Thoracic aorta (tissue), 2 donors: ENCODE data around the gene BCL11B. TPM values are rescaled to one million over a fixed set of nuclear protein-coding genes. Genes with fewer than 3 reads are reported as not detected.

ENCODE experiments used
- ATAC-seq: fragments of 150-250 bp; one replicate; pipeline ENCODE4 v1.8.0; 2017; ENCODE audit warnings: low read depth; ENCODE audit not compliant: insufficient number of reproducible peaks, low FRiP score
- DNase-seq: peaks from one replicate; pipeline ENCODE4 v3.0.0-alpha.2; 2020; ENCODE audit warnings: low spot score
- H3K27ac ChIP-seq, 2 donors: fragments of 200-600 bp; sonication (generic); 1 replicate in 1 of 2; 2 replicates in 1 of 2; pipeline ENCODE4 v1.5.1; 2016; ENCODE audit warnings: mild to moderate bottlenecking in 2 of 2, moderate library complexity in 2 of 2
- H3K27me3 ChIP-seq: fragments of 200-600 bp; sonication (generic); replicated peaks from 2 replicates; pipeline ENCODE4 v1.6.0; 2016; ENCODE audit warnings: mild to moderate bottlenecking; ENCODE audit not compliant: insufficient read depth
- H3K36me3 ChIP-seq: fragments of 200-600 bp; sonication (generic); one replicate; pipeline ENCODE4 v1.5.1; 2016
- H3K4me1 ChIP-seq, 2 donors: fragments of 200-600 bp; sonication (generic); 1 replicate in 1 of 2; 2 replicates in 1 of 2; pipeline versions ENCODE4 v1.5.1 to v1.6.0; 2016; ENCODE audit warnings: low read depth in 2 of 2, mild to moderate bottlenecking in 1 of 2; ENCODE audit not compliant: control insufficient read depth in 1 of 2
- H3K4me3 ChIP-seq: fragments of 200-600 bp; sonication (generic); 2 replicates; pipeline ENCODE4 v1.5.1; 2016; ENCODE audit warnings: mild to moderate bottlenecking
- H3K9me3 ChIP-seq: fragments of 200-600 bp; sonication (generic); 2 replicates; pipeline ENCODE4 v1.5.1; 2016
- total RNA-seq, 2 donors: library from RNA; depleted of rRNA; stranded (reverse); fragments of >200 nt; gene quantifications; one replicate each; pipeline versions ENCODE4 v1.1.0 to v1.2.3, GENCODE V29; 2016
- TF ChIP-seq, protein P1 (sequence below): fragments of 200-600 bp; sonication (generic); IDR thresholded peaks from one replicate; pipeline ENCODE4 v1.5.1; 2019; ENCODE audit warnings: antibody characterized with exemption

Gene BCL11B
- total RNA-seq, 2 donors from 2014 or later: 0.92 to 6.2 TPM

DNA sequence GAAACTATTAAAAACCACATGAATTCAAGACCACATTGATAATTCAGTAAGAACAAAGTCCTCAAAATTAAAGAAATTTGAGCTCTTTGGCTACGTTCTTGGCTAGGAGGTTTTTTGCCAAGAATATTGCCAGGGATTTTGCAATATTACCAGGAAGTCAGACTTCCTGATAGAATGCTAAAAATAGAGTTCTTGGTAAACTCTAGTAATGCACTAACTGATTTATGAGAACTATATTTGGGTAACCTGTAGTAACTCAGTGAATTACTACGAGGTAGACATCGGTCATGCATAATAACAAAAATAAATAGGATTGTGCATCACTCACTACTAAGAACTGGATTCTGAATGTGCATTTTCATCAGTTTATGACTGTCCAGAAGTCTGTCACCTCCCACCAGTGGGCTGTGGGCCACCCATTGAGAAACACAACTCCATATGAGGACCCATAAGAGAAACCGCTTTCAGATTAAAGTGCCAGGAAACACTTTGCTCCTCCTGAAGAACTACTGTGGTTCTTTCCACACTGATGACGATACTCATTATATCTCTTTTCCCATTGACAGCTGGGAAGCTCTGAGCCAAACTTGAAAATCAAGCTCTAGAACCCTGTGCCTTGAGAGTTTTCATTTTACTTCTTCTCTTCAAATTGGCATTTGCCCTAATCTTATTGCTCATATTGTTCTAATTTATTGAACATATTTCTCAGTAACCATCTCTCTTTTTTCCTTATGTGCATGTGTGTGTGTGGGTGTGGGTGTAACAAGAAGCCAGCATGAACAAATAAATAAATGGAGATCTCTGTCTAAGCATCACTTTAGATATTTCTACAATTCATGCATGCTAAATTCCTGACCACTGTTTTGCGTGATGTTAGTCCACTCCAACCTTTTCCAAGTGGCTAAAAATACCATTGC is 116.6 kb downstream of the BCL11B start:
- H3K27ac ChIP-seq: no peak overlapping the region
- H3K27me3 ChIP-seq: no peaks in the 10 kb centered on the region
- no peaks in the 10 kb centered on the region for H3K9me3 ChIP-seq
- DNase-seq (no peak), ATAC-seq (peak; percentile 42)
- no peak overlapping the region for H3K4me3 ChIP-seq
- no peaks in the 10 kb centered on the region for H3K36me3 ChIP-seq
- TF ChIP-seq, protein P1, sequence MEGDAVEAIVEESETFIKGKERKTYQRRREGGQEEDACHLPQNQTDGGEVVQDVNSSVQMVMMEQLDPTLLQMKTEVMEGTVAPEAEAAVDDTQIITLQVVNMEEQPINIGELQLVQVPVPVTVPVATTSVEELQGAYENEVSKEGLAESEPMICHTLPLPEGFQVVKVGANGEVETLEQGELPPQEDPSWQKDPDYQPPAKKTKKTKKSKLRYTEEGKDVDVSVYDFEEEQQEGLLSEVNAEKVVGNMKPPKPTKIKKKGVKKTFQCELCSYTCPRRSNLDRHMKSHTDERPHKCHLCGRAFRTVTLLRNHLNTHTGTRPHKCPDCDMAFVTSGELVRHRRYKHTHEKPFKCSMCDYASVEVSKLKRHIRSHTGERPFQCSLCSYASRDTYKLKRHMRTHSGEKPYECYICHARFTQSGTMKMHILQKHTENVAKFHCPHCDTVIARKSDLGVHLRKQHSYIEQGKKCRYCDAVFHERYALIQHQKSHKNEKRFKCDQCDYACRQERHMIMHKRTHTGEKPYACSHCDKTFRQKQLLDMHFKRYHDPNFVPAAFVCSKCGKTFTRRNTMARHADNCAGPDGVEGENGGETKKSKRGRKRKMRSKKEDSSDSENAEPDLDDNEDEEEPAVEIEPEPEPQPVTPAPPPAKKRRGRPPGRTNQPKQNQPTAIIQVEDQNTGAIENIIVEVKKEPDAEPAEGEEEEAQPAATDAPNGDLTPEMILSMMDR: no peak
- peaks cover 10 to 18% of the 10 kb centered on the region in 2 donors for H3K4me1 ChIP-seq

DNA sequence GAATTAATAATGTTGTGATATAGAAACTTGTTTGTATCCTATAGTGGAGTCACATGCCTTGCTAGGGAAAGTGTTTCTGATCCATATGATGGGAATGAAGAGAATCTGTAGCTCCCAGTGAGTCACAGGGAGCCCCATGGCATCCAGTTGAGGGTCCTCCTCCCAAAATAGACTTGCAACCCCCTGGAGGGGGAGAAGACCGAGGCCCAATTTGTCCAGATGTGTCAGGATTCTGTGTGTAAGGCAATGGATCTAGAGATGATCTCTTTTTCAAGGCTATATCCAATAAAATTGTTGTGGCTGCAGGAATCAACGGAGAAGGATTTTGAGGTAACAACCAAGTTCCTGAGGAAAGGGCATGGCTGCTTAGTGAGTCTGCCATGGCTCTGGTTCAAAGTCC is 121.8 kb downstream of the BCL11B start:
- ATAC-seq (no peak), DNase-seq (no peak)
- H3K27ac ChIP-seq: no peak overlapping the region
- H3K36me3 ChIP-seq: no peaks in the 10 kb centered on the region
- H3K27me3 ChIP-seq: no peaks in the 10 kb centered on the region
- H3K4me3 ChIP-seq: no peak overlapping the region
- H3K4me1 ChIP-seq: peaks cover 0 to 6% of the 10 kb centered on the region in 2 donors
- no peaks in the 10 kb centered on the region for H3K9me3 ChIP-seq
- TF ChIP-seq, protein P1: no peak

DNA sequence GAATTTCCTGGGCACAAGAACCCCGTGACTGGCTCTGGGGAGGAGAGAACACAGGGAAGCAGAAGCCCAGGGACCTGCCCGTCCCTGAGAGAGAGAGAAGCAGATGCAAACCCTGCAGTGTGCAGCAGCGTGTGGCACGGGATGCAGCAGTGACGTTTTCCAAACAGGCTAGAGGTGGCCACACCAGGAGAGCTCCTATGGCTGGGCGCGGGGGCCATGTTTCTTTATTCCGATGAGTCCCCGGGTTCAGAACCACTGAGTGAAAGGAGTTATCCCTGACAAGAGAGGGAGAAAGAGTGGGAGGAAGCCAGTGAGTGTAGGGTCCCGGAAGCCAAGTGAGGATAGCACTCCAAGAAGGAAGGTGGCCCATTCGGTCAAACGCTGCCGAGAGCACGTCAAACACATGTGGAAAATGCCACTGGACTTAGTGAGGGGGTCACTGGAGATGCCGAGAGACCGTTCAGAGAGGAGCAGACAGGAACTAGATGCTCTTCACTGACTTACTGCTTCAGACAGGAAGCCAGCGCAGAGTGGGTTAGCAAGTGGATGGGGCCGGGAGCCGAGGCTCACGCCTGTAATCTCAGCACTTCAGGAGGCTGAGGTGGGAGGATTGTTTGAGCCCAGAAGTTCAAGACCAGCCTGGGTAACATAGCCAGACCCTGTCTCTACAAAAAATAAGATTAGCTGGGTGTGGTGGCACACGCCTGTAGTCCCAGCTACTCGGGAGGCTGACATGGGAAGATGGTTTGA is 123.0 kb downstream of the BCL11B start:
- TF ChIP-seq, protein P1: no peak
- H3K27ac ChIP-seq: no peak overlapping the region
- H3K4me1 ChIP-seq: no peaks in the 10 kb centered on the region
- H3K9me3 ChIP-seq: no peaks in the 10 kb centered on the region
- H3K4me3 ChIP-seq: no peak overlapping the region
- DNase-seq (no peak), ATAC-seq (no peak)
- no peaks in the 10 kb centered on the region for H3K36me3 ChIP-seq
- H3K27me3 ChIP-seq: no peaks in the 10 kb centered on the region

DNA sequence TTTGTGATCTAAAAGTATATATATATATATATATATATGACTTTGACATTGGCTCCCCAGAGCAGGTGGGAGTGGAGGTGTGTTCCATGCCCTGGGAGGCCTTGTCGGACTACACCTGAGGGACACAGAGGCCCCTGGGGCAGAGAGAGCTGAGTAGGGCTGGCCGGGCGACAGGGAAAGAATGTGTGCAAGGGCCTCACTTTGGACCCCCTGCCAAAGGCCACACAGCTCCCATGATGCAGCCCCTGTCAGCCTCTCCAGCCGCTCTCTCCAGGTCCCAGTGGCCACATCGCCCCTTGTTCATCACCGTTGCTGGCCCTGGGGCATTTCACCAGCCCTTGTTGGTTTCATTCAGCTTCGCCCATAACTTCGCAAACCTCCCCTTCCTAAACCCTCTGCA is 123.9 kb downstream of the BCL11B start:
- no peak for DNase-seq
- Histone ChIP-seq H3K9me3 (no peaks in the 10 kb centered on the region), H3K27ac (no peak overlapping the region), H3K4me1 (no peaks in the 10 kb centered on the region), H3K36me3 (no peaks in the 10 kb centered on the region), H3K4me3 (no peak overlapping the region), H3K27me3 (no peaks in the 10 kb centered on the region)
- ATAC-seq: no peak
- TF ChIP-seq, protein P1: no peak

DNA sequence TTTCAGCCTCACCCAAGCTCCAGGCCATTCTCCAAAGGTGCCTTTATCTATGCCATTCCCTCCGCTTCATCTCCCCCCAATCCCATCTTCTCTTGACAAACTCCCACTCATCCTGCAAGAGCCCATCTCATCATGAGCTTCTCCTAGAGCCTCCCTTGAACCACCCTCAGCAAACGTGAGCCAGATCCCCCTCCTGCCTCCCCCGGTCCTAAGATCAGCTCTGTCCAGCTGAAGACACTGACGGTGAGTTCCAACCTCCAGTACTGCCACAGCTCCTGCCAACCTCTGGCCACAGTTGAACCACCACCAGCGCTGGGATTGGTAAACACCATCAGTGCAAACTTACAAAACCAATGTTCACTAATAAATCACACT is 124.6 kb downstream of the BCL11B start:
- no peaks in the 10 kb centered on the region for H3K4me1 ChIP-seq
- no peak overlapping the region for H3K4me3 ChIP-seq
- no peak overlapping the region for H3K27ac ChIP-seq
- no peaks in the 10 kb centered on the region for H3K36me3 ChIP-seq
- no peaks in the 10 kb centered on the region for H3K27me3 ChIP-seq
- no peaks in the 10 kb centered on the region for H3K9me3 ChIP-seq
- no peak for DNase-seq
- TF ChIP-seq, protein P1: no peak
- no peak for ATAC-seq
